Liver (tissue), 9 donors: ENCODE measurements around the gene FOXO6. TPM values are rescaled to one million over a fixed set of nuclear protein-coding genes. Genes with fewer than 3 reads are reported as not detected.

ENCODE experiments used
- DNase-seq: peaks from one replicate; pipeline ENCODE4 v3.0.0-alpha.2; 2017; ENCODE audit warnings: low spot score
- H3K27ac ChIP-seq, 2 donors: one replicate each; pipeline ENCODE4 v1.7.0; 2013; ENCODE audit warnings: inconsistent platforms in 2 of 2, low read length in 2 of 2, control low read depth in 1 of 2, low read depth in 1 of 2, mild to moderate bottlenecking in 1 of 2
- H3K27me3 ChIP-seq, 4 donors: one replicate each; pipeline versions ENCODE4 v1.6.1 to v1.7.0; 2013; ENCODE audit warnings: low read length in 3 of 4, inconsistent platforms in 1 of 4, mild to moderate bottlenecking in 1 of 4, moderate library complexity in 1 of 4; ENCODE audit not compliant: control insufficient read depth in 4 of 4, insufficient read depth in 4 of 4
- H3K36me3 ChIP-seq, 4 donors: one replicate each; pipeline versions ENCODE4 v1.6.1 to v1.7.0; 2013; ENCODE audit warnings: low read length in 3 of 4, mild to moderate bottlenecking in 3 of 4, low read depth in 1 of 4, moderate library complexity in 1 of 4; ENCODE audit not compliant: control insufficient read depth in 4 of 4, insufficient read depth in 3 of 4
- H3K4me1 ChIP-seq, 4 donors: one replicate each; pipeline versions ENCODE4 v1.6.1 to v1.7.0; 2013; ENCODE audit warnings: low read length in 3 of 4, mild to moderate bottlenecking in 3 of 4, moderate library complexity in 1 of 4; ENCODE audit not compliant: control insufficient read depth in 4 of 4, insufficient read depth in 4 of 4
- H3K4me3 ChIP-seq, 3 donors: one replicate each; pipeline versions ENCODE4 v1.6.1 to v1.7.0; 2013; ENCODE audit warnings: low read length in 3 of 3, control low read depth in 1 of 3, low read depth in 1 of 3, mild to moderate bottlenecking in 1 of 3
- H3K9ac ChIP-seq, 2 donors: one replicate each; pipeline ENCODE4 v1.7.0; 2013; ENCODE audit warnings: low read length in 2 of 2, mild to moderate bottlenecking in 2 of 2, moderate library complexity in 2 of 2, control low read depth in 1 of 2, low read depth in 1 of 2
- H3K9me3 ChIP-seq, 4 donors: one replicate each; pipeline versions ENCODE4 v1.6.1 to v1.7.0; 2013; ENCODE audit warnings: low read length in 3 of 4; ENCODE audit not compliant: control insufficient read depth in 4 of 4
- ATF3 ChIP-seq: IDR thresholded peaks from 2 replicates; pipeline ENCODE4 v1.6.1; 2016; ENCODE audit warnings: antibody characterized with exemption
- CTCF ChIP-seq: fragments of 150-350 bp; IDR thresholded peaks from 2 replicates; pipeline ENCODE4 v1.5.1; 2017; ENCODE audit warnings: improper control_type of control experiment, low read depth, low read length; ENCODE audit not compliant: missing input control
- FOXA1 ChIP-seq: IDR thresholded peaks from 2 replicates; pipeline ENCODE4 v1.6.1; 2016; ENCODE audit warnings: antibody characterized with exemption
- FOXA2 ChIP-seq: IDR thresholded peaks from 2 replicates; pipeline ENCODE4 v1.6.1; 2016; ENCODE audit warnings: antibody characterized with exemption
- GABPA ChIP-seq, 2 donors: IDR thresholded peaks in 1 of 2; conservative IDR thresholded peaks in 1 of 2; 2 replicates each; pipeline ENCODE4 v1.6.1; 2016; ENCODE audit warnings: antibody characterized with exemption in 2 of 2, mild to moderate bottlenecking in 1 of 2, moderate library complexity in 1 of 2
- HNF4A ChIP-seq, 2 donors: conservative IDR thresholded peaks; 2 replicates each; pipeline ENCODE4 v1.6.1; 2016; ENCODE audit warnings: antibody characterized with exemption in 2 of 2, mild to moderate bottlenecking in 2 of 2
- JUND ChIP-seq, 2 donors: IDR thresholded peaks; 2 replicates each; pipeline ENCODE4 v1.6.1; 2016; ENCODE audit warnings: antibody characterized with exemption in 2 of 2
- MAX ChIP-seq: IDR thresholded peaks from 2 replicates; pipeline ENCODE4 v1.6.1; 2016; ENCODE audit warnings: antibody characterized with exemption
- NR2F2 ChIP-seq: IDR thresholded peaks from 2 replicates; pipeline ENCODE4 v1.6.1; 2016; ENCODE audit warnings: antibody characterized with exemption
- RAD21 ChIP-seq, 2 donors: IDR thresholded peaks; 2 replicates each; pipeline ENCODE4 v1.6.1; 2016; ENCODE audit warnings: antibody characterized with exemption in 2 of 2, mild to moderate bottlenecking in 2 of 2
- REST ChIP-seq: IDR thresholded peaks from 2 replicates; pipeline ENCODE4 v1.6.1; 2016; ENCODE audit warnings: antibody characterized with exemption, mild to moderate bottlenecking
- RXRA ChIP-seq, 2 donors: IDR thresholded peaks; 2 replicates each; pipeline ENCODE4 v1.6.1; 2017 to 2018; ENCODE audit warnings: antibody characterized with exemption in 2 of 2, mild to moderate bottlenecking in 1 of 2
- SP1 ChIP-seq: IDR thresholded peaks from 2 replicates; pipeline ENCODE4 v1.6.1; 2018; ENCODE audit warnings: antibody characterized with exemption, mild to moderate bottlenecking
- YY1 ChIP-seq: IDR thresholded peaks from 2 replicates; pipeline ENCODE4 v1.6.1; 2016; ENCODE audit warnings: antibody characterized with exemption, mild to moderate bottlenecking
- ZBTB33 ChIP-seq: IDR thresholded peaks from 2 replicates; pipeline ENCODE4 v1.6.1; 2016; ENCODE audit warnings: antibody characterized with exemption
- WGBS: extraction: QIAGEN DNeasy Blood & Tissue Kit; methylation state at CpG from one replicate; pipeline ENCODE4 v1.1.7; 2013; 5-methylcytosine and 5-hydroxymethylcytosine counted together
- polyA plus RNA-seq, 2 donors: library from polyadenylated mRNA; stranded (reverse) in 1 of 2; unstranded in 1 of 2; fragments of 200-250 nt in 1 of 2; fragments of >200 nt in 1 of 2; fragmentation: Nextera tagmentation in 1 of 2; extraction: Ambion mirVana in 1 of 2; gene quantifications; one replicate each; pipeline versions ENCODE4 v1.2.1 to v1.2.3, GENCODE V29; 2013 to 2015
- total RNA-seq, 2 donors: library from RNA; depleted of rRNA; stranded (reverse); fragments of >200 nt; gene quantifications; one replicate each; pipeline ENCODE4 v1.2.3, GENCODE V29; 2014
- donor health status: healthy.
- donor health status: healthy.
- donor health status: healthy.
- donor health status: healthy.
- donor health status: healthy.

The FOXO6 gene
- total and polyA plus RNA-seq, 4 donors, result 0.02 to 0.09 (median 0.08) TPM; not detected in 1

GRCh38 chr1:41328780-41329640, 32.2 kb upstream of the FOXO6 start:
- DNase-seq, result no peak
- H3K36me3 ChIP-seq, result no peaks in the 10 kb centered on the region
- no peaks in the 10 kb centered on the region for H3K4me1 ChIP-seq
- H3K27me3 ChIP-seq, result no peaks in the 10 kb centered on the region
- TF ChIP-seq ATF3, result no peak
- TF ChIP-seq ZBTB33, result no peak
- no peak for TF ChIP-seq NR2F2
- TF ChIP-seq MAX, result no peak
- no peak for TF ChIP-seq GABPA (IDR thresholded peaks at IDR 0.05 in 1 of 2, conservative IDR thresholded peaks at IDR 0.05 in 1 of 2)
- no peak overlapping the region for H3K4me3 ChIP-seq
- no peak overlapping the region for H3K27ac ChIP-seq
- 92% methylated on average over 6 of the region's 6 CpGs for WGBS
- H3K9me3 ChIP-seq, result peaks cover 0 to 3% (median 1%) of the 10 kb centered on the region in 4 donors
- no peak overlapping the region for H3K9ac ChIP-seq

- no peak overlapping the region for H3K4me3 ChIP-seq
- no peak overlapping the region for H3K9ac ChIP-seq
- no peaks in the 10 kb centered on the region for H3K4me1 ChIP-seq
- no peak for TF ChIP-seq SP1
- TF ChIP-seq REST, result no peak
- no peak for TF ChIP-seq MAX
- TF ChIP-seq YY1, result no peak
- TF ChIP-seq ATF3, result no peak
- no peak for TF ChIP-seq HNF4A (conservative IDR thresholded peaks at IDR 0.05)
- TF ChIP-seq FOXA2, result no peak
- TF ChIP-seq FOXA1, result no peak
- no peak for TF ChIP-seq RAD21 (IDR thresholded peaks at IDR 0.05)
- no peak for TF ChIP-seq JUND (IDR thresholded peaks at IDR 0.05)
- no peak for TF ChIP-seq RXRA (IDR thresholded peaks at IDR 0.05)
- no peak for TF ChIP-seq CTCF
- no peak for TF ChIP-seq GABPA (IDR thresholded peaks at IDR 0.05 in 1 of 2, conservative IDR thresholded peaks at IDR 0.05 in 1 of 2)
- TF ChIP-seq ZBTB33, result no peak
- no peaks in the 10 kb centered on the region for H3K36me3 ChIP-seq
- peaks cover 0 to 3% (median 1%) of the 10 kb centered on the region in 4 donors for H3K9me3 ChIP-seq
- H3K27ac ChIP-seq, result no peak overlapping the region
- DNase-seq, result no peak
- WGBS, result 89% methylated on average over 11 of the region's 11 CpGs
- H3K27me3 ChIP-seq, result no peaks in the 10 kb centered on the region
These were observed 31.3 kb upstream of the FOXO6 start for GRCh38 chr1:41329662-41330587.
